ENCODE data around the gene CRHR1. TPM values are rescaled to one million over a fixed set of nuclear protein-coding genes. Genes with fewer than 3 reads are reported as not detected.
A peak's percentile ranks its signal among the peaks of the same experiment; 100 is the strongest.

Gene CRHR1
- total RNA-seq, 1 experiment from 2014 or later, result 0.48 TPM

DNA sequence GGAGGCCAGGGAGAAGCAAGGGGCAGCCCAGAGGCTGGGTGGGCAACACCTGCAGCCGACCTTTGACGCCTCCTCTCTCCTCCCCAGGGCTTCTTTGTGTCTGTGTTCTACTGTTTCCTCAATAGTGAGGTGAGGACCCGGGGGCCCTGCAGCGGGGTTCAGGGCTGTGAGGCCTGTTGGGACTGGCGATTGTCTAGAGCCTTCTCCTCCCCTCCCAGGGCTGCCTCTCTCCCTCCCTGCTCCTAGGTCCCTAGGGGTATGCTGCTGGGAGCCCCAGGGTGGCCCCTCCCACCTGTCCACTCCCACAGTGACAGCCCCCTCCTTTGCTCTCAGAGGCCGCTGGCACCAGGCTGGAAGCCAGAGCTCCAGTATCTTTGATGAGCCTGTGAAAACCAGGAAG lies 49.8 kb downstream of the CRHR1 start:
- no peak for DNase-seq (ENCODE audit: low read depth, low spot score)
- in situ Hi-C loops (cut with HindIII; ENCODE audit: low pct_unique_long_range_greater_than_20kb, low sequenced_read_pairs), result no loop called here

DNA sequence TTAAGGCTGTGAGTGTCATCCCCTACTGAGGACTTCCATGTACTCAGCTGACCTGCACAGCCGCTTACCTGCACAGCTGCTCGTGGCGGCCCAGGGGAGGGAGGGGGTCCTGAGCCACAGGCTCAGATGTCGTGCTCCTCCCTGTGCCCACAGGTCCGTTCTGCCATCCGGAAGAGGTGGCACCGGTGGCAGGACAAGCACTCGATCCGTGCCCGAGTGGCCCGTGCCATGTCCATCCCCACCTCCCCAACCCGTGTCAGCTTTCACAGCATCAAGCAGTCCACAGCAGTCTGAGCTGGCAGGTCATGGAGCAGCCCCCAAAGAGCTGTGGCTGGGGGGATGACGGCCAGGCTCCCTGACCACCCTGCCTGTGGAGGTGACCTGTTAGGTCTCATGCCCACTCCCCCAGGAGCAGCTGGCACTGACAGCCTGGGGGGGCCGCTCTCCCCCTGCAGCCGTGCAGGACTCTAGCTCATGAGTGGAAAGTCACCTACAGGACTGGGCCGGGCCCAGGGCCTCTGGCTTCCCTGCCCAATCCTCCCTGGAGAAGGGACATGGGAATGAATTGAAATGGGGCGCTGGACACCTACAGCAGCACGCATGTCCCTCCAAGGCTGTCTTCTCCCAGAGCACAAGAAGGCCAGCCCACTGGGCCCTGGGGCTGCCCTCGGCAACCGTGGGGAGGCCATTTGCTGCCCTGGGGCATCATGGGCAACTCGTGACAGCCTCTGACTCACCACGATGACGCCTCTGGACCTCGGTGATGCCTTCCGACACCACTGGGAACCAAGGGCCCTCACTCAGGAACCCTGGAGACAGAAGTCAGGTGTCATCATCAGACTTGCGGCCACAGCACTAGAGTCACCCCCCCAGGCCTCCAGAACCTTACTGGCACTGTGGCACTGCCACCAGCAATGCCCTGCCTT lies 50.6 kb downstream of the CRHR1 start:
- DNase-seq (ENCODE audit: low read depth, low spot score), result peak; percentile 38
- in situ Hi-C loops (cut with HindIII; ENCODE audit: low pct_unique_long_range_greater_than_20kb, low sequenced_read_pairs), result no loop called here

DNA sequence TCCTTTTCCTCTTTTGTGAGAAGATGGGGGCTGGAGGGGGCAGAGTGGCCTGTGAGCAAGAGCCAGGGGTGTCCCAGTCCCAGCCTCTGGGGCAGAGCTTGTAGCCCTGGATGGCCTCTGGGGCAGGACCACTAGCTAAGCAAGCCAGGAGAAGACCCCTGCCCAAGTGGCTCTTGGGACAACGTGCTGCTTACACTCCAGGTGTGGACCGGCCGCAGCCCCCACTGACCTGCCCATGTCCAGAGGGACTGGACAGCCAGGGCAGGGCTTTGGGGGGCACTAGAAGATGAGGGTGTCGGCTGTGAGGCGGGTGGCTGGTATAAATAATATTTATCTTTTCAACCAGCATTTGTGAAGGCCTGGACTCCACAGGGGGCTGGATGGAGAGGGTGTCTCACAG lies 51.4 kb downstream of the CRHR1 start:
- DNase-seq (ENCODE audit: low read depth, low spot score), result no peak
- in situ Hi-C loops (cut with HindIII; ENCODE audit: low pct_unique_long_range_greater_than_20kb, low sequenced_read_pairs), result no loop called here

DNA sequence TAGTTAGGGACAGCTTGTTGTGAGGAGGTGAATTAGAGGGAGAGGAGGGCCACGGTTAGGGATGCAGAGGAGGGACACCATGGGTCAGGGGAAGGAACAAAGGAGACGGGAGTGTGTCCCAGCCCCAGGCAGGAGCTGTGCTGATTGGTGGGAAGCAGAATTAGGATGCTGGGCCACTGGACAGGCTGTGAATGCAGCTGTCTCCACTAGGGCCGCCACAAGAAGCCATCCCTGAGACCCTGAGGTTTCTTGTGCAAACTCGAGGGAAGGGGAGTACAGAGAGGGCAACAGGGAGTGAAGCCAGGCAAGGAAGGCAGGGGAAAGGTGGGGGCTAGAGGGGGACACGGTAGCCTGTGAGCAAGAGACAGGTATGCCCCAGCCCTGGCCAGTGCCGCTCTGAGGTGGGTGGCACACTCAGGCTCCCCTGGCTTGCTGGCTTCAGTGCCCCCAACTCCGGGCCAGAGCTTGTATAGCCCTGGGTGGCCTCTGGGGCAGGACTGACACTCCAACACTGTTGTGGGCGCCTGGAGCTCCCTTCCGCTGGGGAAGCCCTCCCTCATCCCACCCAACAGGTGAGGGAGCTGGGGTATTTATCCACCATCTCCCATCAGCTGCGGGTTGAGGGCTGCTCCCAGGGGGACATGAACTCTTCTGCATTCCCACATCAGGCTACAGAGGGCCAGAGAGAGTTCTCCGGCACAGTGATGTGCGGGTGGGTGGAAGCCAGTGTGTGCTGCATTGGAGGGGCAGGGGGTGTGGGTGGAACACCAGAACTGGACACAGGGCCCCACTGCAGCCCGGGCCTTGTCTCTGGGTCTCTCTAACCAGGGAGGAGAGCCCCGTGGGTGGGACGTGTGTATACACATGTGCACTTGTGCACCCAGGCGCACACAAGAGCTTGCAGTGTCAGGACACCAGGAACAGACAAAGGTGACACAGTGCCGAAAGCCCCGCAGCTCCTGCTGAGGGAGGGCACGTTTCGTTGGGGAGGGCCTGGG lies 52.2 kb downstream of the CRHR1 start:
- in situ Hi-C loops (cut with HindIII; ENCODE audit: low pct_unique_long_range_greater_than_20kb, low sequenced_read_pairs), result no loop called here
- DNase-seq (ENCODE audit: low read depth, low spot score), result no peak

DNA sequence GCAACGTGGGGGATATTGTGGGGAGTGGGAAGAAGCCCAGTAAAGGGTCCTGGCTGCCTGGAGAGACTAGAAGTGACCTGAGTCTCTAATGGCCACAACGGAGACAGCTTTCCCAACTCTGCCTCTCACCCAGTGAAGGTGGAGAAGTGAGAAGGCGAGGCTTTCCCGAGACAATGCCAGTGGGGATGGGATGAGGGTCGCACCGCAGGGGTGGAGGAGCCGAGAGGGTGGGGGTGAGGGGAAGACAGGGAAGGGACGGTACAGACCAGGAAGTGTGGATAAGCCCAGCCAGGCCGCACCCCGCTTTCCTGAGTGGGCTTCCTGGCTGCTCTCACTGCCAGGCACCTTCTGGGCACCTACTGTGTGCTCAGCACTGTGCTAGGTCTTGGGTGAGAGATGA lies 53.1 kb downstream of the CRHR1 start:
- DNase-seq (ENCODE audit: low read depth, low spot score), result no peak
- in situ Hi-C loops (cut with HindIII; ENCODE audit: low pct_unique_long_range_greater_than_20kb, low sequenced_read_pairs), result no loop called here

DNA sequence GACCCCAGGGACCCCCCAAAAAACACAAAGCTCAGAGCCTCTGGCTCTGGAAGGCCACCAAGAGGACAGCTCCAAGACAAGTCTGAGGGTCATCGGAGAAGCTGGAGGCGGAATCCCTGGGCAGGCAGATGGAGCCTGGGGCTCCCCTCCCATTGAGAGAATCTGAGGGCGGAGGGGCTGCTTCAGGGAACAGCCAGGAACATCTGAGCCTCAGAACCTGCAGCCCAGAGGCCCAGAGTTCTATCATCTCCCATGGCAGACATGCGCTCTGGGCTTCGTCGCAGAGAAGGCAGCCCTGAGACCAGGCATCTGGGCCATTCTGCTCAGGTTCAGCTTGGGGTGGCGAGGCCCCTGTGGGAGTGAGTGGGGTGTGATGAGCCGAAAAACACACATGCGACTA lies 53.5 kb downstream of the CRHR1 start:
- in situ Hi-C loops (cut with HindIII; ENCODE audit: low pct_unique_long_range_greater_than_20kb, low sequenced_read_pairs), result no loop called here
- no peak for DNase-seq (ENCODE audit: low read depth, low spot score)

DNA sequence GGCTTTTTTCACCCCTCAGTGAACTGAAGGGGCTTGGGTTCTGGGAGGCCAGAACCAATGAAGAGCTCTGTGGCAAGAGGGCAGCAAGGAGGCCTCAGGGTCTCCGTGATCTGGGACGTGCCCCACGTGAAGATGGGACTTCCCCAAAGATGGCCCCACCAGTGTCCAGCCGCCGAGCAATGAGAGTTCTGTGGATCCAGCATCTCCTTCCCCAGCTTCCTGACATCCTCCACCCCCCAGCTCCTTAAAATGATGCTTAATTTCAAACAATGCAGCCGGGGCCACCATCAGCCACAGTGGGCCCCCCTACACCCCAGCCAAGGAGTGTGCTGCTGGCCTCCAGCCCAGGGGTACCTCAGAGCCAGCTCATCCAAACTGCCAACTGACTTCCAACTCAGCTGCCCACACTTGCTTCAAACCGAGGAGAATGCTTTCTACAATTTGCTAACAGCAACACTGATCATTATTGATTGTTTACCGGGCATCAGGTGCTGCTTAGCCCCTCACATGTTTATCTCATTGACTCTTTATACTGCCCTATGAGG lies 54.7 kb downstream of the CRHR1 start:
- in situ Hi-C loops (cut with HindIII; ENCODE audit: low pct_unique_long_range_greater_than_20kb, low sequenced_read_pairs), result no loop called here
- DNase-seq (ENCODE audit: low read depth, low spot score), result no peak

DNA sequence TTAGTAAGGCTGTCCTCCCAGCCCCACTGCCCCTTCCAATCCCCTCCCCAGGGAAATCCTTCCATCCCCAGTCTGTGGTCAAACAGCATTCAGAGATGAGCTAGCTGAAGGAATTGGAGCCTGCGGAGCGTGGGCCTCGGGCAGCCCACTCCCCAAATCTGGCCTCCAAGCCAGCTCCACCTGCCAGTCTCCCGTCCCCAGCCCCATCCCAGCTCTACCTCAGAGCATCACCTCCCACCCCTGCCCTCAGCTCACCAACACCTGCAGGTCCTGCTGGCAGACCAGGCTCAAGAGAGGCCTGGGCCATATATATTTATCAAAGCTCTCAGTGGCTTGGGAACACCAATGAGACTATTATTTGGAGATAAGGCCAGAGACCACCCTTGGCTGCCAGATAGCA lies 55.3 kb downstream of the CRHR1 start:
- no peak for DNase-seq (ENCODE audit: low read depth, low spot score)
- in situ Hi-C loops (cut with HindIII; ENCODE audit: low pct_unique_long_range_greater_than_20kb, low sequenced_read_pairs), result no loop called here

DNA sequence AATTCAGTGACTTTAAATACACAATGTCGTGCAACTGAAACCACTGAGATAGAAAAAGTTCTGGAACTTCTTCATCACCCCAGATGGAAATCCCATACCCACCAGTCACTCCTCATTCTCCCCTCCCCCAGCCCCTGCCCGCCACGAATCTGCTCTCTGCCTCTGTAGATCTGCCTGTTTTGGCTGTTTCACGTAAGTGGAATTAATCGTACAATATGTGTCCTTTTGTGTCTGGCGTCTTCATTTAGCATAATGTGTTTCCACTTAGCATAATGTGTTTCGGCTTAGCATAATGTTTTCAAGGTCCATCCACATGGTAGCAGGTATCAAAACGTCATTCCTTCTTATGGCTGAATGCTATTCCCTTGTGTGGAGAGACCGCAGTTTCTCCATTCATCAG lies 57.1 kb downstream of the CRHR1 start:
- in situ Hi-C loops (cut with HindIII; ENCODE audit: low pct_unique_long_range_greater_than_20kb, low sequenced_read_pairs), result no loop called here
- DNase-seq (ENCODE audit: low read depth, low spot score), result no peak

DNA sequence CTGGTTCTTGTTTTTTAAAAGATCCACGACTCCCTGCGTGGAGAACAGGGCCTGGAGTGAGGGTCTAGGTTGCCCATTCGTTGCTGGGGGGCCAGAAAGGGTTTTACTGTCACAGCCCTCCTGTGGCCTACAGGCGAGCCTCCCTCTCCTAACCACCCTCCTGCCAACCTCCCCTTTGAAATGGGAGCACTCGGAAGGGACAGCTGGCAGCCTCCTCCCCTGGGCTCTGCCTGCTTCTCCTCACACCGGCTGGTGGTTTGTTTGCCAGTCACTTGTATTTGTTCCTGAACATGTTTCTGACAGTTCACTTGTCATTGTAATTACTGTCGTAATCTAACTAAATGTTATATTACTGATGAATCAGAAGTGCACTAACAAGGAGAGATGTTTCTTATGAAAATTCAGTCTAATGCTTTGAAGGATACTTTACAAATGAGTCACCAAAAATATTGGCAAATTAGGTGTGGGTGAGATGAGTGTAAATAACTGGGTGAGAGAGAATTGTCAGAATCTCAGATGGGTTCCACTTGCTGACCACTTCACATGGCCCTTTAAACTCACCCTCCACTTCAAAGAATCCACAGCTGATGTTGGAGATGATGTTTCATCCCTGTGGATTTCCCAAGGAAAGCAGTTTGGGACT lies 57.9 kb downstream of the CRHR1 start:
- in situ Hi-C loops (cut with HindIII; ENCODE audit: low pct_unique_long_range_greater_than_20kb, low sequenced_read_pairs), result no loop called here
- no peak for DNase-seq (ENCODE audit: low read depth, low spot score)

DNA sequence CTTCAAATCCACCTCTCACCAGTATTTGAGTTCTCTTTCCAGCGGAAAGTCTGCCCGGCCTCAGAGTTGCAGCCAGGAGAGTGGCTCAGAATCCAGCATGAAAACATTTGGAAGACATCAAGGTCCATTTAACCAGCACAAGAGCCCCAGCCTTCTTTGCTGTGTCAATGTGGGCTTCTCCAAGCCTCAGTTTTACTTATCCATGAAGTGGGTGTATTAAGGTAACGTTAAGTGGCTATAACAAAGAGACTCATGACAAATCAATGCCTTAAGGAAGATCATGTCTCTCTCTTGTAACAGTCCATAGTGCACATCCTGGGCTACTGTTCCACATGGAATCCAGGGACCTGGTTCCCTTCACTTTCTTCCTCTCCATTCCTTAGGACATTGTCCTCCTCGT lies 59.6 kb downstream of the CRHR1 start:
- no peak for DNase-seq (ENCODE audit: low read depth, low spot score)
- in situ Hi-C loops (cut with HindIII; ENCODE audit: low pct_unique_long_range_greater_than_20kb, low sequenced_read_pairs), result no loop called here

DNA sequence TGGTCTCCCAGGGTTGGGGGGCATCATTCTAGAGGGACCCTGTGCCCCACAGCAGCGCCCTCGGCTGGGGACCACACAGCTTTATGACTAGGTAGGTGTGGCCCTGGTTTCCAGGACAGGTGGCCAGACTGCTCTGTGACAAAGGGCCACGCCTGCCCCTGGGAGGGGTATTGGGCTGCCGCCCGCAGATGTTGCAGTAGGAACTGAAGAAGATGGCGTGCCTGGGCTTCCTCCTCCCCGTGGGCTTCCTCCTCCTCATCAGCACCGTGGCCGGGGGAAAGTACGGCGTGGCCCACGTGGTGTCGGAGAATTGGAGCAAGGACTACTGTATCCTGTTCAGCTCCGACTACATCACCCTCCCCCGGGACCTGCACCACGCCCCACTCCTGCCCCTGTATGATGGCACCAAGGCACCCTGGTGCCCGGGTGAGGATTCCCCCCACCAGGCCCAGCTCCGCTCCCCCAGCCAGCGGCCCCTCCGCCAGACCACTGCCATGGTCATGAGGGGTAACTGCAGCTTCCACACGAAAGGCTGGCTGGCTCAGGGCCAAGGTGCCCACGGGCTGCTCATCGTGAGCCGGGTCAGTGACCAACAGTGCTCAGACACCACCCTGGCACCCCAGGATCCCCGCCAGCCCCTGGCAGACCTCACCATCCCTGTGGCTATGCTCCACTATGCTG lies 60.7 kb downstream of the CRHR1 start, which contains the start of gene SPPL2C:
SPPL2C (plus strand) TSS at position 187 of the 681 bp plus-strand sequence; CDS start at position 213, 26 bp downstream.
- in situ Hi-C loops (cut with HindIII; ENCODE audit: low pct_unique_long_range_greater_than_20kb, low sequenced_read_pairs), result no loop called here

DNA sequence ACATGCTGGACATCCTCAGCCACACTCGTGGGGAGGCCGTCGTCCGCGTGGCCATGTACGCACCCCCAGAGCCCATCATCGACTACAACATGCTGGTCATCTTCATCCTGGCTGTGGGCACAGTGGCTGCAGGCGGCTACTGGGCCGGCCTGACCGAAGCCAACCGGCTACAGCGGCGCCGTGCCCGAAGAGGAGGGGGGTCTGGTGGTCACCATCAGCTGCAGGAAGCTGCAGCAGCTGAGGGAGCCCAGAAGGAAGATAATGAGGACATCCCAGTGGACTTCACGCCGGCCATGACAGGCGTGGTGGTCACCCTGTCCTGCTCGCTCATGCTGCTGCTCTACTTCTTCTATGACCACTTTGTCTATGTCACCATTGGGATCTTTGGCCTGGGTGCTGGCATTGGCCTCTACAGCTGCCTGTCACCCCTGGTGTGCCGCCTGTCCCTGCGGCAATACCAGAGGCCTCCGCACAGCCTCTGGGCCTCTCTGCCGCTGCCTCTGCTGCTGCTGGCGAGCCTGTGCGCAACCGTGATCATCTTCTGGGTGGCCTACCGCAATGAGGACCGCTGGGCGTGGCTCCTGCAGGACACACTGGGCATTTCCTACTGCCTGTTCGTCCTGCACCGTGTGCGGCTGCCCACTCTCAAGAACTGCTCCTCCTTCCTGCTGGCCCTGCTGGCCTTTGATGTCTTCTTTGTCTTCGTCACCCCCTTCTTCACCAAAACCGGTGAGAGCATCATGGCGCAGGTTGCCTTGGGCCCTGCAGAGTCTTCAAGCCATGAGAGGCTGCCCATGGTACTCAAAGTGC lies 61.5 kb downstream of the CRHR1 start:
- in situ Hi-C loops (cut with HindIII; ENCODE audit: low pct_unique_long_range_greater_than_20kb, low sequenced_read_pairs), result no loop called here

More for the DNA sequence above, 60.7 kb downstream of the CRHR1 start, which contains the start of gene SPPL2C:
- DNase-seq (ENCODE audit: low read depth, low spot score), result no peak

DNA sequence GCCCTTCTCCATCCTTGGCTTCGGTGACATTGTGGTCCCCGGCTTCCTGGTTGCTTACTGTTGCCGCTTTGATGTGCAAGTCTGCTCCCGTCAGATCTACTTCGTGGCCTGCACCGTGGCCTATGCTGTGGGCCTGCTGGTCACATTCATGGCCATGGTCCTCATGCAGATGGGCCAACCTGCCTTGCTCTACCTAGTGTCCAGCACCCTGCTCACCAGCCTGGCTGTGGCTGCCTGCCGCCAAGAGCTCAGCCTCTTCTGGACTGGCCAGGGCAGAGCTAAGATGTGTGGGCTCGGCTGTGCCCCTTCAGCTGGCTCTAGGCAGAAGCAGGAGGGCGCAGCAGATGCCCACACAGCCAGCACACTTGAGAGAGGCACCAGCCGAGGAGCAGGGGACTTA lies 62.1 kb downstream of the CRHR1 start:
- DNase-seq (ENCODE audit: low read depth, low spot score), result no peak
- in situ Hi-C loops (cut with HindIII; ENCODE audit: low pct_unique_long_range_greater_than_20kb, low sequenced_read_pairs), result no loop called here

More for the DNA sequence above, 61.5 kb downstream of the CRHR1 start:
- no peak for DNase-seq (ENCODE audit: low read depth, low spot score)

DNA sequence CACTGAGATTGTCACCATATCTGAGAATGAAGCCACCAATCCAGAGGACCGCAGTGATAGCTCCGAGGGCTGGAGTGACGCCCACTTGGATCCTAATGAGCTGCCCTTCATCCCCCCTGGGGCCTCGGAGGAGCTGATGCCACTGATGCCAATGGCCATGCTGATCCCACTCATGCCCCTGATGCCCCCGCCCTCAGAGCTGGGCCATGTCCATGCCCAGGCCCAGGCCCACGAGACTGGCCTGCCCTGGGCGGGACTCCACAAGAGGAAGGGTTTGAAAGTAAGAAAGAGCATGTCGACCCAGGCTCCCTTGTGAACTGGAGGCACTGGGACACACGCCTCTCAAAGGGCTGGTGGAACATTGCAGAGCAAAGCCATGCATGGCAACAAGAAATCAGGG lies 62.5 kb downstream of the CRHR1 start:
- in situ Hi-C loops (cut with HindIII; ENCODE audit: low pct_unique_long_range_greater_than_20kb, low sequenced_read_pairs), result no loop called here
- DNase-seq (ENCODE audit: low read depth, low spot score), result no peak

DNA sequence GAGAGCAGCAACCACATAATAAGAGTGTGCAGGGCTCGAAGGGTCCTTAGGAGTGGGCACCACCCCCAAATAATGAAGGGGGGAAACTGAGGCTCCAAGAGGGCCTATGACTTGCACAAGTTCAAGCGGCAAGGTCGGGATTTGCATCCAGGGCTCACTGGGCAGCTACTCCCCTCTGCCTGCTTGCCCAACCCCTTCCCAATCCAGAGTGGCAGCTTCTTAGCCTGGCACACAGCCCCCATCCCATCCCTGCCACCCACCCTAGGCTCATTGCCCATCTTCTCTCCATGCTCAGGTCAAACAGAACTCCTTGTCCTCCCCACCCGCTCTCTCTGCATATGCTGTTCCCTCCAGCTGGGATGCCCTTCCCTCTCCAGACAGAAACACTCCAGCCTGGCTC lies 63.0 kb downstream of the CRHR1 start:
- DNase-seq (ENCODE audit: low read depth, low spot score), result no peak
- in situ Hi-C loops (cut with HindIII; ENCODE audit: low pct_unique_long_range_greater_than_20kb, low sequenced_read_pairs), result no loop called here
